Measurements from ENCODE around the gene FBXO24.

FBXO24 gene

DNA sequence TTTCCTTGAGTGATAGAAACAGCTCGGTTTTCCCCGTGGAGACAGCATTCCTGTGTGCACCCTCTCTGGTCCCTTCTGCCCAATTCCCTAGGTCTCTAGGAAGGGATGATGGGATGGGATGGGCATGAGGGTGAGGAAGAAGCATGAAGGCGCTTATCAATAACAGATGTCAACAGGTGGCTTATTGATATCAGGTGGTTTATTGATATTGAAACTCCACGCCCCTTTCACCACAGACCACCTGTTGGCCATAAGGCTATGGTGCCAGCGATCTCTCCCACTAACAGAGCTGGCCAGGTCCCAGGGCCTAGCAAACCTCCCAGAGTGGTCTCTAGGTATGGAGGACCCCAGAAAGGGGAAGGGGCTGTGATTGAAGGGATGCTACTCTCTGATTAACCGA lies 34.1 kb downstream of the FBXO24 start:
- DNase-seq (ENCODE audit: low read depth): no peak
- H3K4me3 ChIP-seq (ENCODE audit: low read length): no peak overlapping the region
- TF ChIP-seq, protein P1, sequence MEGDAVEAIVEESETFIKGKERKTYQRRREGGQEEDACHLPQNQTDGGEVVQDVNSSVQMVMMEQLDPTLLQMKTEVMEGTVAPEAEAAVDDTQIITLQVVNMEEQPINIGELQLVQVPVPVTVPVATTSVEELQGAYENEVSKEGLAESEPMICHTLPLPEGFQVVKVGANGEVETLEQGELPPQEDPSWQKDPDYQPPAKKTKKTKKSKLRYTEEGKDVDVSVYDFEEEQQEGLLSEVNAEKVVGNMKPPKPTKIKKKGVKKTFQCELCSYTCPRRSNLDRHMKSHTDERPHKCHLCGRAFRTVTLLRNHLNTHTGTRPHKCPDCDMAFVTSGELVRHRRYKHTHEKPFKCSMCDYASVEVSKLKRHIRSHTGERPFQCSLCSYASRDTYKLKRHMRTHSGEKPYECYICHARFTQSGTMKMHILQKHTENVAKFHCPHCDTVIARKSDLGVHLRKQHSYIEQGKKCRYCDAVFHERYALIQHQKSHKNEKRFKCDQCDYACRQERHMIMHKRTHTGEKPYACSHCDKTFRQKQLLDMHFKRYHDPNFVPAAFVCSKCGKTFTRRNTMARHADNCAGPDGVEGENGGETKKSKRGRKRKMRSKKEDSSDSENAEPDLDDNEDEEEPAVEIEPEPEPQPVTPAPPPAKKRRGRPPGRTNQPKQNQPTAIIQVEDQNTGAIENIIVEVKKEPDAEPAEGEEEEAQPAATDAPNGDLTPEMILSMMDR (IDR thresholded peaks at IDR 0.05; ENCODE audit: insufficient read depth, low read depth, low read length, missing control alignments): no peak

GRCh38 chr7:100620804-100621203 lies 34.7 kb downstream of the FBXO24 start:
- no peak for DNase-seq (ENCODE audit: low read depth)
- no peak overlapping the region for H3K4me3 ChIP-seq (ENCODE audit: low read length)
- TF ChIP-seq, protein P1 (IDR thresholded peaks at IDR 0.05; ENCODE audit: insufficient read depth, low read depth, low read length, missing control alignments): no peak

DNA sequence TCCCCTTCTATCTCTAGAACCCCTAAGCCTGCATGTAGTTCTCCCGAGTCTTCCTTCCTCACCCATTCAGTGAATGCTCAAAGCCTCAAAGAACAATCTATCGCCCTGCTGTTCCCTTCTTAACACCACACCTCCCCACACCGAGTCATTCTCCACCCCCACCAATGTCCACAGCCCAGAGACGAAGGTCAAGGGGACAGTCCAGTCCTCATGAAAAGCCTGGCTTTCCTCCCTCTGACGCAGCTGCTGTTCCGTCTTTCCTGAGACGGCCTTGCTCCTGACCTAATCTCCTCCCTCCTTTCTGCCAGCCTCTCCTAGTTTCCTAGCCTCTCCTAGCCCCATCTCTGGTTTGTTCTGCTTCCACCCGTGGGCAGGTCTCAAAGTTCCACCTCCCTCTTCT lies 35.4 kb downstream of the FBXO24 start:
- no peak for DNase-seq (ENCODE audit: low read depth)
- TF ChIP-seq, protein P1 (IDR thresholded peaks at IDR 0.05; ENCODE audit: insufficient read depth, low read depth, low read length, missing control alignments): no peak
- no peak overlapping the region for H3K4me3 ChIP-seq (ENCODE audit: low read length)

DNA sequence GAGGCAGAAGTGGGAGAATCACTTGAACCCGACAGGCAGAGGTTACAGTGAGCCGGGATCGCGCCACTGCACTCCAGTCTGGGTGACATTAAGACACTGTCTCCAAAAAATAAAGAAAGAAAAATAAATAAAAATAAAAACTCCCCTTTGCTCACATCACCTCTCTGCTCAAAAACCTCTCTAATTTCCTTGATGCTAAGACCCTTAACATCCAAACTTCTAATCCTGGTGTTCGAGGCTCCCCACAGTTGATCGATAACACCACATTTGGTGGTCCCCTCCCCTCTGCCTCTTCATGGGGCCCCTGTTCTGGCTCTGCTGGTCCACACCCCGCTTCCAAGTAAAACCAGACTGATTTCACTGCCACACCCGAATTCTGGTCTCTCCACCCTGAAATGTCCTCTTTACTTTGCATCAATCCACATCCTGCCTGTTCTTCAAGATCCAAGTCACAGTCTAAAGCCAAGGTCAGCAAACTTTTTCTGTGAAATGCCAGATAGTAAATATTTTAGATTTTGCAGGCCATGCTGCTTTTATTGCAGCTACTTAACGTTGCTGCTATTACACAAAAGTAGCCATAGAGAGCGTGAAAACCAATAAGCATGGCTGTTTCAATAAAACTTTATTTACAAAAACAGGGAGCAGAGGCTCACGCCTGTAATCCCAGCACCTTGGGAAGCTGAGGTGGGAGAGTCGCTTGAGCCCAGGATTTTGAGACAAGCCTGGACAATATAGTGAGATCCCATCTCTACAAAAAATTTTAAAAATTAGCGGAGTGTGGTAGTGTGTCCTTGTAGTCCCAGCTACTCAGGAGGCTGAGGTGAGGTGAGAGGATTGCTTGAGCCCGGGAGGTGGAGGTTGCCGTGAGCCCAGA lies 38.1 kb downstream of the FBXO24 start:
- no peak overlapping the region for H3K4me3 ChIP-seq (ENCODE audit: low read length)
- TF ChIP-seq, protein P1 (IDR thresholded peaks at IDR 0.05; ENCODE audit: insufficient read depth, low read depth, low read length, missing control alignments): no peak
- DNase-seq (ENCODE audit: low read depth): no peak

- DNase-seq (ENCODE audit: low read depth): no peak
- no peak overlapping the region for H3K4me3 ChIP-seq (ENCODE audit: low read length)
- TF ChIP-seq, protein P1 (IDR thresholded peaks at IDR 0.05; ENCODE audit: insufficient read depth, low read depth, low read length, missing control alignments): no peak
These were observed 39.9 kb downstream of the FBXO24 start for GRCh38 chr7:100626055-100626454.

DNA sequence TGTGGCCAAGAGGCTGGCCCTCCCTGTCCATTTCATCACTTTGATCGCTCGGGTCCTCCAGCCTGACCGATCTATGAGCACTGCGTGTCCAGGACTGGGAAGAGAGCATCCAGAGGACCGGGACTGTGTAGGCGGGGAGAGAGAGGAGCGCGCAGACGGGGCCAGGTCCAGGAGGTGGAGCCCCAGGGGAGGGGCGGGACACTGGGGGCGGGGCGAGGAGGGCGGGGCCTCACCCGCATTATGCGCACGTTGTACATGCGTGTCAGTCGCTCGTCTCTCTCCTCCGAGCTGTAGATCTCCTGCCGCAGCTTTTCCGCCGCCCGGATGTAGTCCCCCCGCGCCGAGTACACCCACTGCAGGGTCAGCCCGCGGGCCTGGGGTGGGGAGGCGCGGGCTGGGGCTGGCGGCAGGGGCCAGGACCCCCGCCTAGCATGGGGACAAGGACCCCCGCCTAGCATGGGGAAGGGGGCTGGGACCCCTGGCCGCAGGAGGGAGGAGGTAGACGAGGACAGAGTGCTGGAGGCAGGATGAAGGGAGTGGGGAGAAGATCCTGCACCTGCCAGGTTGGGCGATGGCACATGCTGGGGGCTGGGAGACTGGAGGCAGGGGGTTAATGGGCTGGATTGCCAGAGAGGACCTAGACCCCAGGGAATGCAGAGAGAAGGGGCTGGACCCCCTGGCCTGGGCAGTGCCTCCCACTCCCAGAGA lies 40.6 kb downstream of the FBXO24 start:
- peak; percentile 90 for DNase-seq (ENCODE audit: low read depth)
- H3K4me3 ChIP-seq (ENCODE audit: low read length): peak overlapping the region; percentile 30
- TF ChIP-seq, protein P1 (IDR thresholded peaks at IDR 0.05; ENCODE audit: insufficient read depth, low read depth, low read length, missing control alignments): no peak
